Endodermal cell (in vitro differentiated cells): ENCODE data around the gene TSPO2. TPM values are rescaled to one million over a fixed set of nuclear protein-coding genes. Genes with fewer than 3 reads are reported as not detected.

ENCODE experiments used
- DNase-seq: peaks from one replicate; pipeline ENCODE4 v3.0.0-alpha.2; 2017
- H3K27ac ChIP-seq: 2 replicates; pipeline ENCODE4 v1.5.1; 2013; ENCODE audit warnings: mild to moderate bottlenecking, low read depth, low read length, moderate library complexity
- H3K27me3 ChIP-seq: 2 replicates; pipeline ENCODE4 v1.6.1; 2013; ENCODE audit warnings: mild to moderate bottlenecking, low read length, moderate library complexity; ENCODE audit not compliant: insufficient read depth, control insufficient read depth, poor library complexity, severe bottlenecking
- H3K36me3 ChIP-seq: 2 replicates; pipeline ENCODE4 v1.7.0; 2013; ENCODE audit warnings: mild to moderate bottlenecking, low read length, moderate library complexity; ENCODE audit not compliant: control insufficient read depth, insufficient read depth
- H3K4me1 ChIP-seq: one replicate; pipeline ENCODE4 v1.7.0; 2013; ENCODE audit warnings: low read length; ENCODE audit not compliant: control insufficient read depth, insufficient read depth
- H3K4me3 ChIP-seq: 2 replicates; pipeline ENCODE4 v1.5.1; 2013; ENCODE audit warnings: mild to moderate bottlenecking, low read length, moderate library complexity
- H3K9ac ChIP-seq: 2 replicates; pipeline ENCODE4 v1.6.1; 2013; ENCODE audit warnings: mild to moderate bottlenecking, low read length, moderate library complexity; ENCODE audit not compliant: poor library complexity, severe bottlenecking; ENCODE audit errors: extremely low read depth
- H3K9me3 ChIP-seq: 2 replicates; pipeline ENCODE4 v1.6.1; 2013; ENCODE audit warnings: mild to moderate bottlenecking, low read length, moderate library complexity; ENCODE audit not compliant: control insufficient read depth
- H3K27ac Mint-ChIP-seq: 2 replicates; pipeline ENCODE4 v1.8.0; 2020; ENCODE audit warnings: mixed read lengths
- H3K27me3 Mint-ChIP-seq: 2 replicates; pipeline ENCODE4 v1.8.0; 2021; ENCODE audit warnings: mild to moderate bottlenecking, mixed read lengths; ENCODE audit not compliant: insufficient read depth
- H3K36me3 Mint-ChIP-seq: 2 replicates; pipeline ENCODE4 v1.8.0; 2020; ENCODE audit warnings: low read depth, mixed read lengths
- H3K4me1 Mint-ChIP-seq: 2 replicates; pipeline ENCODE4 v1.8.0; 2020; ENCODE audit warnings: mixed read lengths
- H3K4me3 Mint-ChIP-seq: 2 replicates; pipeline ENCODE4 v1.8.0; 2020; ENCODE audit warnings: mild to moderate bottlenecking, moderate library complexity, mixed read lengths
- H3K9me3 Mint-ChIP-seq: 2 replicates; pipeline ENCODE4 v1.8.0; 2020; ENCODE audit warnings: mild to moderate bottlenecking, mixed read lengths
- WGBS, 2 experiments: methylation state at CpG; one replicate each; pipeline versions ENCODE4 v1.1.5 to v1.1.7; 2013; ENCODE audit warnings: missing lambda C conversion rate in 2 of 2, mixed read lengths in 1 of 2; ENCODE audit not compliant: insufficient coverage in 1 of 2, insufficient read length in 1 of 2; 5-methylcytosine and 5-hydroxymethylcytosine counted together
- total RNA-seq, 2 donors: library from RNA; stranded (reverse); fragmentation: NEBNext Ultra II Directional in 1 of 2; extraction: Animal tissue kit (Norgen Biotek cat#: 25700) in 1 of 2; gene quantifications; 2 replicates in 1 of 2; 3 replicates in 1 of 2; pipeline ENCODE4 v1.2.1, GENCODE V29; 2021
- TF ChIP-seq, protein P1 (sequence below): fragments of 200-600 bp; sonication (generic); conservative IDR thresholded peaks from 2 replicates; pipeline ENCODE4 v1.5.0; 2021; ENCODE audit warnings: antibody characterized with exemption, mild to moderate bottlenecking

TSPO2 gene
- total RNA-seq, 2 donors from 2014 or later = not detected

DNA sequence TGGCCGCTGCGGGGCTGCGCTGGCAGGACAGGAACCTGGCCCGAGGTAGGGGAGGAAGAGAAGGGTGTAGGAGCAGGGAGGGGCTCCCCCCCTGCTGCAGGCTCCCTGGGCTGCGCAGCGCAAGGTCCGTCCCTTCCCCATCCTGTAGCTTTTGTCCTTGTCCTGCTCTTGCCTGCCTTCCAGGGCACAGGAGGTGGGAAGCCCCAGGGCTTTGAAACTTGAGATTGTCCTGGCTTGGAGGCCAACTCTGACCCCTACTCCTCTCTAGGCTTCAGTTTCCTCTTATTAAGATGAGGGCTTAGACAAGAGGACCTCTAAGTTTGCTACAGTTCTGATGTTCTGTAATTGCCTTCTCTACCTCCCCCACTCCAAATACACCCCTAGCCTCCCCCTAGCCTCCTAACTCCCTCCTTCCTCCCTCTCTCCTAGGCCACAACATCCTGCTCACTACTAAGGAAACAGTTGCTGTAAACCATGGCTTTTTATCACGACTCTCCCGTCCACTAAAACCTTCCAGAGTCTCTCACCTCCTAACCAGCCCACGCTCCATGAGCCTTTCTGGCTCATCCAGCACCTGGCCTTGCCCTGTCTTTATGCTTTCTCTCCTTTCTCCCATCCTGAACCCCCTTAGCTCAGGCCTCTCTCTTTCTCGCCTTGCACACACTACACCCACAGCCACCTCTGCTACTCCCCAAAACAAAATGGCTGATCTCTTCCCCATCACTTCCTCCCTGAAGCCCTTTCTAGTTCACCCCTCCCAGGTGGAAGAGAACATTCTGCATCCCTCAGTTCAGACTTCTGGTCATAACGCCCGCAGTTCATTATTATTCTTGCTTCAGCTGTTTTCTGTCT lies 13.5 kb upstream of the TSPO2 start:
- H3K27me3 Mint-ChIP-seq = peaks cover 3% of the 10 kb centered on the region
- WGBS, 2 experiments = 57 to 58% methylated on average over 10 to 13 of the region's 13 CpGs
- peaks cover 4% of the 10 kb centered on the region for H3K36me3 Mint-ChIP-seq
- H3K4me3 Mint-ChIP-seq = peak overlapping the region; percentile 72
- H3K9ac ChIP-seq = no peak overlapping the region
- no peaks in the 10 kb centered on the region for H3K9me3 Mint-ChIP-seq
- peak overlapping the region; percentile 48 for H3K27ac Mint-ChIP-seq
- H3K9me3 ChIP-seq = no peaks in the 10 kb centered on the region
- DNase-seq = no peak
- peaks cover 21% of the 10 kb centered on the region for H3K4me1 Mint-ChIP-seq
- peak overlapping the region; percentile 74 for H3K4me3 ChIP-seq
- H3K27ac ChIP-seq = no peak overlapping the region
- H3K36me3 ChIP-seq = no peaks in the 10 kb centered on the region
- TF ChIP-seq, protein P1, sequence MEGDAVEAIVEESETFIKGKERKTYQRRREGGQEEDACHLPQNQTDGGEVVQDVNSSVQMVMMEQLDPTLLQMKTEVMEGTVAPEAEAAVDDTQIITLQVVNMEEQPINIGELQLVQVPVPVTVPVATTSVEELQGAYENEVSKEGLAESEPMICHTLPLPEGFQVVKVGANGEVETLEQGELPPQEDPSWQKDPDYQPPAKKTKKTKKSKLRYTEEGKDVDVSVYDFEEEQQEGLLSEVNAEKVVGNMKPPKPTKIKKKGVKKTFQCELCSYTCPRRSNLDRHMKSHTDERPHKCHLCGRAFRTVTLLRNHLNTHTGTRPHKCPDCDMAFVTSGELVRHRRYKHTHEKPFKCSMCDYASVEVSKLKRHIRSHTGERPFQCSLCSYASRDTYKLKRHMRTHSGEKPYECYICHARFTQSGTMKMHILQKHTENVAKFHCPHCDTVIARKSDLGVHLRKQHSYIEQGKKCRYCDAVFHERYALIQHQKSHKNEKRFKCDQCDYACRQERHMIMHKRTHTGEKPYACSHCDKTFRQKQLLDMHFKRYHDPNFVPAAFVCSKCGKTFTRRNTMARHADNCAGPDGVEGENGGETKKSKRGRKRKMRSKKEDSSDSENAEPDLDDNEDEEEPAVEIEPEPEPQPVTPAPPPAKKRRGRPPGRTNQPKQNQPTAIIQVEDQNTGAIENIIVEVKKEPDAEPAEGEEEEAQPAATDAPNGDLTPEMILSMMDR = no peak
- no peaks in the 10 kb centered on the region for H3K27me3 ChIP-seq
- peaks cover 4% of the 10 kb centered on the region for H3K4me1 ChIP-seq

DNA sequence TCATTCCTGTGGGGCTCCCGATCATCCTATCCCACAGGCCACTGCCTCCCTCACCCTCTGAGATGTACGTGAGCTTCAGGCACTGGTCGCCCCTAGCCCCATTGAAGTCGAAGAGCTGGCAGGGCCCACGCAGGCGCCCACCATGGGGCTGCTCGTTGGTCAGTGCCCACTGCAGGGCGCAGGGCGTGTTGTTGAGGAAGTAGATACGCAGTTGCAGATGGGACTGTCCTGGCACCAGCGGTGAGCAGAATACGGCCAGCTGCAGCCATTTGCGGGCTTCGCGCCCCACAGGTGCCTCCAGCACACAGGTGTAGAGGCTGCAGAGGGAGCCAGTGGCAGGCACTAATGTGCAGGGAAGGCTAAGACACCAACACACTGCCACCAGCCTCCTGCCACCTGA lies 9.4 kb upstream of the TSPO2 start:
- no peak overlapping the region for H3K4me3 Mint-ChIP-seq
- H3K4me3 ChIP-seq = no peak overlapping the region
- no peak overlapping the region for H3K27ac ChIP-seq
- no peak overlapping the region for H3K27ac Mint-ChIP-seq
- no peak overlapping the region for H3K9ac ChIP-seq
- H3K36me3 Mint-ChIP-seq = no peaks in the 10 kb centered on the region
- H3K4me1 Mint-ChIP-seq = peaks cover 21% of the 10 kb centered on the region
- 96 to 97% methylated on average over 13 to 15 of the region's 15 CpGs for WGBS, 2 experiments
- no peaks in the 10 kb centered on the region for H3K36me3 ChIP-seq
- H3K9me3 Mint-ChIP-seq = no peaks in the 10 kb centered on the region
- no peak for DNase-seq
- no peaks in the 10 kb centered on the region for H3K27me3 ChIP-seq
- no peaks in the 10 kb centered on the region for H3K9me3 ChIP-seq
- TF ChIP-seq, protein P1 = no peak
- peaks cover 4% of the 10 kb centered on the region for H3K27me3 Mint-ChIP-seq
- peaks cover 9% of the 10 kb centered on the region for H3K4me1 ChIP-seq

- H3K36me3 ChIP-seq = no peaks in the 10 kb centered on the region
- H3K36me3 Mint-ChIP-seq = no peaks in the 10 kb centered on the region
- H3K9me3 Mint-ChIP-seq = no peaks in the 10 kb centered on the region
- H3K4me1 ChIP-seq = peaks cover 5% of the 10 kb centered on the region
- TF ChIP-seq, protein P1 = no peak
- peaks cover 24% of the 10 kb centered on the region for H3K4me1 Mint-ChIP-seq
- H3K4me3 ChIP-seq = no peak overlapping the region
- DNase-seq = no peak
- H3K27me3 ChIP-seq = no peaks in the 10 kb centered on the region
- peaks cover 4% of the 10 kb centered on the region for H3K27me3 Mint-ChIP-seq
- no peaks in the 10 kb centered on the region for H3K9me3 ChIP-seq
- no peak overlapping the region for H3K27ac Mint-ChIP-seq
- no peak overlapping the region for H3K4me3 Mint-ChIP-seq
- H3K27ac ChIP-seq = no peak overlapping the region
- no peak overlapping the region for H3K9ac ChIP-seq
- WGBS, 2 experiments = 92 to 93% methylated on average over 9 to 13 of the region's 13 CpGs
Measured at GRCh38 chr6:41033776-41034175, 8.5 kb upstream of the TSPO2 start.
